ENCODE data around the gene SPDYC. TPM values are rescaled to one million over a fixed set of nuclear protein-coding genes. Genes with fewer than 3 reads are reported as not detected.
A peak's percentile ranks its signal among the peaks of the same experiment; 100 is the strongest.

SPDYC gene
- total and polyA plus RNA-seq, 7 experiments from 2014 or later, result not detected

DNA sequence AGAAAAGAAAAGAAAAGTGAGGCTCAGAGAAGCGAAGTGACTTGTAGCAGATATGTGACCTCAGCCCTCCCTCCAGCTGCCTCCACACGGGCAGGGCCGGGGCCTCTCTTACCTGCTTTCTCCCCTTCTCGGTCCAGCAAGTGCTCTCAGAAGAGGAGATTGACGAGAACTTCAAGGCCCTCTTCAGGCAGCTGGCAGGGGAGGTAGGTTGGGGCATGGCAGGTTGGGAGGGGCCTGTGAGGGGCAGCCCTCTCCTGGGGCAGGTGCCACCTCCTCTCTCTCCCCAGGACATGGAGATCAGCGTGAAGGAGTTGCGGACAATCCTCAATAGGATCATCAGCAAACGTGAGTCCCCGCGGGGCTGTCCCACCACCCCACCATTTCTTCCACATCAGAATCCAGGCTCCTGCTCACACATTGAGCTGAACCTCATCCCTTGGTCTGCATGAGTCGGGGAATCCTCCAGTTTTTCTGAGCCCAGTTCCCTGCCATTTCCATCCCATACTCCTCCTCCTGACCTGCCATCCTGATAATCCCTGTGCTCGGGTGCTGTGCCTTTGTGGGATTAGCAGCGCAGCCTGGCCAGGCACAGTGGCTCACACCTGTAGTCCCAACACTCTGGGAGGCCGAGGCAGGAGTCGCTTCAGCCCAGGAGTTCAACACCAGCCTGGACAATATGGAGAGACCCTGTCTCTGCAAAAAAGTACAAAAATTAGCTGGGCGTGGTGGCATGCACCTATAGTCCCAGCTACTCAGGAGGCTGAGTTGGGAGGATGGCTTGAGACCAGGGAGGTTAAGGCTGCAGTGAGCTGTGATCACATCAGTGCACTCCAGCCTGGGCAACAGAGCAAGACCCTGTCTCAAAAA lies 38.1 kb downstream of the SPDYC start:
- ATAC-seq (no peak), DNase-seq (peak in 1 of 9 donors; percentile 13)
- ChIA-PET POLR2A (no interaction called here), CTCF (interaction anchor here (0.6 kb wide), 1 partner anchor 1188 kb away, joined by 3 read pairs; no protein-coding TSS in a partner anchor)
- H3K36me3 Mint-ChIP-seq, result peaks cover 0 to 19% (median 8%) of the 10 kb centered on the region in 5 donors
- H3K4me1 Mint-ChIP-seq, result peaks cover 1 to 15% (median 9%) of the 10 kb centered on the region in 7 donors
- no peaks in the 10 kb centered on the region for H3K9me3 Mint-ChIP-seq
- peaks cover 4 to 69% (median 26%) of the 10 kb centered on the region in 3 experiments for H3K36me3 ChIP-seq (ENCODE audit: control insufficient read depth in 2 of 3, insufficient read depth in 3 of 3, low read length in 3 of 3)
- no peak overlapping the region for H3K27ac ChIP-seq (ENCODE audit: low read depth, low read length)
- H3K9me3 ChIP-seq (ENCODE audit: control insufficient read depth in 2 of 3, low read length in 3 of 3), result no peaks in the 10 kb centered on the region
- intact Hi-C loops (cut with micrococcal nuclease), result no loop called here
- H3K4me3 Mint-ChIP-seq, result no peak overlapping the region
- no peaks in the 10 kb centered on the region for H3K27me3 Mint-ChIP-seq
- no peak overlapping the region for H3K4me3 ChIP-seq (ENCODE audit: low read length)
- H3K4me1 ChIP-seq (ENCODE audit: control insufficient read depth in 2 of 2, insufficient read depth in 2 of 2, low read length in 2 of 2), result peaks cover 0 to under 1% of the 10 kb centered on the region in 2 donors
- peak overlapping the region in 1 of 9 donors; percentile 16 for H3K27ac Mint-ChIP-seq
- H3K27me3 ChIP-seq (ENCODE audit: control insufficient read depth in 2 of 2, insufficient read depth in 2 of 2, low read length in 2 of 2), result no peaks in the 10 kb centered on the region

DNA sequence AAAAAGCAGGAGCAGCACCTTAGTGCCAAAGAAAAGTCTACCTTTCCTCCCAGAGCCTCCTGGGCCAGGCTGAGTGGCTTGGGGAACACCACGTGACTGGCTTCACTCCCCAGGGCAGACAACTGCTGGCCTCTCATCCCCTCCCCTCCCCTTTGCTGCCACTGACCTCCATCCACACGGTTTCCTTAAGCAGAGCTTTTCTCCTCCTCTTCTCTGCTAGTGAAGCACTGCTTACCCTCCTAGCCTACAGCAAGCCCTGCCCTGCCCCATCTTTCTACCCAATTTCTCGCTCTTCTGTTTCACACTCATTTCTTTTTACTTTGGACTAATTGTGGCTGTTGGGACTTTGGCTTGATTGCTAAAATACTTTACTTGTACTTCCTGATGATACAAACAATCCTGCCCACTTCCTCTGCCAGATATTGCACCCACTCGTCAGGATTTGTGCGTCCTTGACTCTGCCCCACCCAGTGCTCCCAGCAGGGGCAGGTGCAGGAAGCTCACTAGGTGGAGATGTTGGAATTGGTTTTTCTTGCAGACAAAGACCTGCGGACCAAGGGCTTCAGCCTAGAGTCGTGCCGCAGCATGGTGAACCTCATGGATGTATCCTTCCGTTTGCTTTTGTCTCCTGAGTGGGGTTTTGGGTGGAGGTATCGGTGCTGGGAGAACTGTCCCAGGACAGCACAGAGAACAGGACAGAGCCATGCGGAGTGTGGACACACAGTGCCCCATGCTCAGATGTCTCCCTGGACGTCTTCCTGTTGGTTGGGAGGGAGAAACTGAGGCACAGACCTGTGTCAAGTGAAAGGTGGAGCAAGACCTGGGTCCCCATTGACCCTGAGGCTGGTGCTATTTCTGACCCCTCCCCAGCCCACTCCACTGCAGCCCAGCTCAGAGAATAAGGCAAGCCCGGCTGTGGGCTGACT lies 39.0 kb downstream of the SPDYC start:
- H3K27ac Mint-ChIP-seq, result peak overlapping the region in 3 of 9 donors; percentile 7 to 68 (median 43)

DNA sequence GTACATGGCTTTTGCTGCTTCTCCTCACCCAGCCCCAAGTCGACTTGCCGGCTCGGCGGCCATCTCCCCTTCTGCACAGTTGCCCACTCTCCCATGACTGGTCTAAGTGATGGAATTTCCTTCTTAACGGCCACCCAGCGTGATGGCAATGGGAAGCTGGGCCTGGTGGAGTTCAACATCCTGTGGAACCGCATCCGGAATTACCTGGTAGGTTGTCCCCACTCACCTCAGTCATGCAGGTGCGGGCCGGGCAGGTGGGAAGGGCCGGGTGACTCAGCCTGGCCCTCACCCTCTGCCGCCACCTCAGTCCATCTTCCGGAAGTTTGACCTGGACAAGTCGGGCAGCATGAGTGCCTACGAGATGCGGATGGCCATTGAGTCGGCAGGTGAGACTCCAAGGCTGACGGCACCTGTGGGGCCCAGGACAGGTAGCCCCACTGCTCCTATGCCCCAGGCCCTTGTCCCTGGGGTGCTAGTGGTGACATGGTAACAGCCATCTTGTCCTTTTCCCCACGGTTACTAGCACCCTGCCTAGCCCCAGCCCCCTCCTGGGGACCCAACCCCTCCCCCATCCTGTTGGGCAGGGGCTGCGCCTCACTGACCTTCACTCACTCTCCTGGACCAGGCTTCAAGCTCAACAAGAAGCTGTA lies 39.8 kb downstream of the SPDYC start:
- H3K4me3 Mint-ChIP-seq, result no peak overlapping the region
- peaks cover 0 to 19% (median 8%) of the 10 kb centered on the region in 5 donors for H3K36me3 Mint-ChIP-seq

More for the DNA sequence above, 39.0 kb downstream of the SPDYC start:
- Mint-ChIP-seq H3K9me3 (no peaks in the 10 kb centered on the region), H3K36me3 (peaks cover 0 to 19% (median 8%) of the 10 kb centered on the region in 5 donors), H3K4me1 (peaks cover 4 to 22% (median 15%) of the 10 kb centered on the region in 7 donors), H3K27me3 (no peaks in the 10 kb centered on the region), H3K4me3 (no peak overlapping the region)
- intact Hi-C loops (cut with micrococcal nuclease), result no loop called here
- Histone ChIP-seq H3K4me1 (ENCODE audit: control insufficient read depth in 2 of 2, insufficient read depth in 2 of 2, low read length in 2 of 2) (peaks cover 3 to 5% of the 10 kb centered on the region in 2 donors), H3K27ac (ENCODE audit: low read depth, low read length) (no peak overlapping the region), H3K4me3 (ENCODE audit: low read length) (no peak overlapping the region), H3K36me3 (ENCODE audit: control insufficient read depth in 2 of 3, insufficient read depth in 3 of 3, low read length in 3 of 3) (peaks cover 4 to 69% (median 26%) of the 10 kb centered on the region in 3 experiments), H3K27me3 (ENCODE audit: control insufficient read depth in 2 of 2, insufficient read depth in 2 of 2, low read length in 2 of 2) (no peaks in the 10 kb centered on the region), H3K9me3 (ENCODE audit: control insufficient read depth in 2 of 3, low read length in 3 of 3) (no peaks in the 10 kb centered on the region)
- ATAC-seq (no peak), DNase-seq (no peak)
- CTCF ChIA-PET, result interaction anchor here (0.5 to 0.6 kb wide), 2 partner anchors 138 to 1187 kb away, joined by 3 to 4 read pairs; no protein-coding TSS in a partner anchor
- POLR2A ChIA-PET, result no interaction called here

DNA sequence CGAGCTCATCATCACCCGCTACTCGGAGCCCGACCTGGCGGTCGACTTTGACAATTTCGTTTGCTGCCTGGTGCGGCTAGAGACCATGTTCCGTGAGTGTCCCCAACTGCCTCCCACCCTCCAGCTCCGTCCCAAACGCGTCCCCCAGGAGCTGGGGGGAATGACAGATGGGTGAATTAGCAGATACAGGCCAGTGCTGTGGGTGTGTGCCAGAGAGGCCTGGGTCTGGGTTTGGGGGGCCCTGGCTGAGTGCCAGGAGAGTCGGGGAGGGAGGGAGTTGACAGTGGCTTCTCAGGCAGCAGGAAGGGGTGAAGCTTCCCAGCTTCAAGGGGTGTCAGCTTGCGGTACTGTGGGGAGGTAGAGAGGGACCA lies 40.3 kb downstream of the SPDYC start:
- Mint-ChIP-seq H3K9me3 (no peaks in the 10 kb centered on the region), H3K27me3 (no peaks in the 10 kb centered on the region), H3K4me3 (no peak overlapping the region), H3K36me3 (peaks cover 0 to 19% (median 8%) of the 10 kb centered on the region in 5 donors), H3K27ac (no peak overlapping the region), H3K4me1 (peaks cover 11 to 31% (median 19%) of the 10 kb centered on the region in 7 donors)
- Histone ChIP-seq H3K9me3 (ENCODE audit: control insufficient read depth in 2 of 3, low read length in 3 of 3) (no peaks in the 10 kb centered on the region), H3K4me1 (ENCODE audit: control insufficient read depth in 2 of 2, insufficient read depth in 2 of 2, low read length in 2 of 2) (peaks cover 7 to 8% of the 10 kb centered on the region in 2 donors), H3K27me3 (ENCODE audit: control insufficient read depth in 2 of 2, insufficient read depth in 2 of 2, low read length in 2 of 2) (no peaks in the 10 kb centered on the region), H3K27ac (ENCODE audit: low read depth, low read length) (no peak overlapping the region), H3K4me3 (ENCODE audit: low read length) (no peak overlapping the region), H3K36me3 (ENCODE audit: control insufficient read depth in 2 of 3, insufficient read depth in 3 of 3, low read length in 3 of 3) (peaks cover 4 to 62% (median 25%) of the 10 kb centered on the region in 3 experiments)
- intact Hi-C loops (cut with micrococcal nuclease), result no loop called here
- ATAC-seq, result no peak
- no peak for DNase-seq
- POLR2A ChIA-PET, result no interaction called here
- CTCF ChIA-PET, result no interaction called here

More for the DNA sequence above, 39.8 kb downstream of the SPDYC start:
- Mint-ChIP-seq H3K4me1 (peaks cover 10 to 27% (median 18%) of the 10 kb centered on the region in 7 donors), H3K27ac (no peak overlapping the region), H3K27me3 (no peaks in the 10 kb centered on the region), H3K9me3 (no peaks in the 10 kb centered on the region)
- Histone ChIP-seq H3K9me3 (ENCODE audit: control insufficient read depth in 2 of 3, low read length in 3 of 3) (no peaks in the 10 kb centered on the region), H3K4me3 (ENCODE audit: low read length) (no peak overlapping the region), H3K27ac (ENCODE audit: low read depth, low read length) (no peak overlapping the region), H3K36me3 (ENCODE audit: control insufficient read depth in 2 of 3, insufficient read depth in 3 of 3, low read length in 3 of 3) (peaks cover 4 to 68% (median 26%) of the 10 kb centered on the region in 3 experiments), H3K4me1 (ENCODE audit: control insufficient read depth in 2 of 2, insufficient read depth in 2 of 2, low read length in 2 of 2) (peaks cover 7 to 8% of the 10 kb centered on the region in 2 donors), H3K27me3 (ENCODE audit: control insufficient read depth in 2 of 2, insufficient read depth in 2 of 2, low read length in 2 of 2) (no peaks in the 10 kb centered on the region)
- CTCF ChIA-PET, result no interaction called here
- DNase-seq, result no peak
- POLR2A ChIA-PET, result no interaction called here
- intact Hi-C loops (cut with micrococcal nuclease), result no loop called here
- no peak for ATAC-seq

DNA sequence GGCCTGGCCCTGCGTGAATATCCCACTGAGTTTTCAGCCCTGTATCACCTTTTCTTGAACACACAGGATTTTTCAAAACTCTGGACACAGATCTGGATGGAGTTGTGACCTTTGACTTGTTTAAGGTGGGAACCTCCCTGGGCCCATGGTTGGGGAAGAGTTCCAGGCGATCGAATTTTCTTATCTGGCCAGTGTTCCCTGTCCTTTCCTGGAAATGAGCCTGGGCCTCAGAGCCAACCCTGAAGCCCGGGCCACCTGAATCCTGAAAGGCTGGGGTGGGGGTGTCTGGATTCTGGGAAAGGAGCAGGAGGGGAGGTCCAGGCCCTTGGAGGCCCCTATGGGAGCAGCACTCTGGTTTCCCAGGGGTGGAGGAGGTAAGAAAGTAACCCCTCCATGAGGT lies 40.7 kb downstream of the SPDYC start:
- H3K4me3 ChIP-seq (ENCODE audit: low read length), result no peak overlapping the region
- no peaks in the 10 kb centered on the region for H3K27me3 ChIP-seq (ENCODE audit: control insufficient read depth in 2 of 2, insufficient read depth in 2 of 2, low read length in 2 of 2)
- intact Hi-C loops (cut with micrococcal nuclease), result no loop called here
- DNase-seq (no peak), ATAC-seq (no peak)
- Mint-ChIP-seq H3K27me3 (no peaks in the 10 kb centered on the region), H3K27ac (no peak overlapping the region), H3K9me3 (peaks cover 0 to 2% (median 0%) of the 10 kb centered on the region in 11 donors), H3K4me3 (no peak overlapping the region), H3K4me1 (peaks cover 13 to 35% (median 23%) of the 10 kb centered on the region in 7 donors), H3K36me3 (peaks cover 4 to 17% (median 8%) of the 10 kb centered on the region in 5 donors)
- POLR2A ChIA-PET, result no interaction called here
- no peaks in the 10 kb centered on the region for H3K9me3 ChIP-seq (ENCODE audit: control insufficient read depth in 2 of 3, low read length in 3 of 3)
- peaks cover 7 to 8% of the 10 kb centered on the region in 2 donors for H3K4me1 ChIP-seq (ENCODE audit: control insufficient read depth in 2 of 2, insufficient read depth in 2 of 2, low read length in 2 of 2)
- peaks cover 4 to 58% (median 21%) of the 10 kb centered on the region in 3 experiments for H3K36me3 ChIP-seq (ENCODE audit: control insufficient read depth in 2 of 3, insufficient read depth in 3 of 3, low read length in 3 of 3)
- CTCF ChIA-PET, result no interaction called here
- no peak overlapping the region for H3K27ac ChIP-seq (ENCODE audit: low read depth, low read length)
